ENCODE data around the gene ZNF576.
"Not testable (repeated sequence)": the region's sequence is repeated elsewhere in the genome, so short reads cannot be mapped to it uniquely, and the experiment has no call there.

ZNF576 gene

GRCh38 chr19:43600326-43600725, 3.9 kb downstream of the ZNF576 start:
- DNase-seq: not testable (repeated sequence)

- no peak for DNase-seq
These were observed 9.6 kb downstream of the ZNF576 start for GRCh38 chr19:43605875-43606568.

GRCh38 chr19:43606569-43607229, 10.3 kb downstream of the ZNF576 start:
- DNase-seq: no peak

- no peak for DNase-seq
These were observed 11.1 kb downstream of the ZNF576 start for GRCh38 chr19:43607238-43608205.

GRCh38 chr19:43609872-43610271, 13.5 kb downstream of the ZNF576 start:
- no peak for DNase-seq

- no peak for DNase-seq
These were observed 14.1 kb downstream of the ZNF576 start for GRCh38 chr19:43610493-43610892.

- DNase-seq: no peak
These were observed 15.4 kb downstream of the ZNF576 start, which contains the start of gene SRRM5 for GRCh38 chr19:43611788-43612187. TSS of gene SRRM5 (plus strand) at chr19:43612088. CDS start at chr19:43612122, 34 bp downstream.

- DNase-seq: no peak
These were observed 16.0 kb downstream of the ZNF576 start for GRCh38 chr19:43612374-43612773.

- DNase-seq: no peak
These were observed 19.9 kb downstream of the ZNF576 start for GRCh38 chr19:43616306-43616705.

GRCh38 chr19:43616954-43617353, 20.6 kb downstream of the ZNF576 start:
- no peak for DNase-seq

- DNase-seq: peak; percentile 48
These were observed 22.5 kb downstream of the ZNF576 start for GRCh38 chr19:43618921-43619261.

GRCh38 chr19:43619262-43620060, 23.1 kb downstream of the ZNF576 start, which contains the start of gene ZNF428:
TSS of gene ZNF428 (minus strand) at chr19:43619629. CDS start at chr19:43614304, 5,325 bp downstream.
- peak; percentile 86 for DNase-seq

GRCh38 chr19:43620061-43621001, 23.9 kb downstream of the ZNF576 start:
- no peak for DNase-seq

- DNase-seq: no peak
These were observed 25.7 kb downstream of the ZNF576 start for GRCh38 chr19:43622070-43622469.

GRCh38 chr19:43622956-43623355, 26.6 kb downstream of the ZNF576 start:
- DNase-seq: no peak

GRCh38 chr19:43623889-43624670, 27.7 kb downstream of the ZNF576 start:
- DNase-seq: no peak

GRCh38 chr19:43624933-43625332, 28.5 kb downstream of the ZNF576 start:
- no peak for DNase-seq

GRCh38 chr19:43625918-43626579, 29.7 kb downstream of the ZNF576 start:
- no peak for DNase-seq

- DNase-seq: no peak
These were observed 30.4 kb downstream of the ZNF576 start for GRCh38 chr19:43626838-43627237.

Measured in NCI-H774 (cell line).